Measurements from ENCODE around the gene RXFP4.

Gene RXFP4

DNA sequence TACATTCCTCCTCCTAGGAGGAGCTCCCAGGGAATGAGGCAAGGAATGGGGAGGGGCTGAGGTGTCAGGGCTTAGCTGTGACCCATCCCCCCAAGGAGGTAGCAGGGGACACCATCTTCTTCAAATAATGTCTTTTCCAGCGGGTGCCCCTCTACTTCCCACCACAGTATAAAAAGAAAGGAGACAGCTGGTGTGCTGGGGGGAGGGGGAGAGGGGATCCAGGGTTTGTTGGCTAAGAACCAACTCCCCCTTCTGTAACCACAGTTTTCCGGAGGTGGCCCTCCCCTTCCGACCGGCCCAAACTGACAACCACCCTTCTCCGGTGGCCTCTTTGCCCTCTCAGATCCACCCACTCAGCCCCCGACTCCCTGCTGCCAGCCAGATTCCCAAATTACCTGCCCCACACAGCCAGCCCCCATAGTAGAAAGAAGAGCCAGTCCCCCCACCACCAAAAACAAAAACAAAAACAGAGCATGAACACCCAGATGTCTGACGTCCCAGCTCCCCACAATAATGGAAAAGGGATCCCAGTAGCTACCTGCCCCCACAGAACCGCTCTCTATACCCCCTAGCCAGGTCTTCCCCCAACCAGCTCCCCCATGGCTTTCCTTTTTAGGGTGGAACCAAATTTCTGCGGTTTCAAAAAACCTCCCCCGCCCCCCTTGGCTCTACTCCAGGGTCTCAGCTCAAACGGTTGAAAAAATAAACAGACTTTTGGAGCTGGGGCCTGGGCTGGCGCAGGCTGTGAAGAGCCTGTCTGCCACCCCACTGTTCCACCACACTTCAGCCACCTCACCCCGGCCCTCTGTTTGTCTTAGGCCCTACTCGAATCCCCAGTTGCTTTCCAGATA, 34.8 kb downstream of the RXFP4 start:
- Histone ChIP-seq H3K9ac (ENCODE audit: low read depth, low read length, poor library complexity) (no peak overlapping the region), H3K27me3 (ENCODE audit: control insufficient read depth in 3 of 3, insufficient read depth in 3 of 3, low read depth in 1 of 3, low read length in 3 of 3) (no peaks in the 10 kb centered on the region), H3K36me3 (replicated peaks in 1 of 2; ENCODE audit: control insufficient read depth in 2 of 2, insufficient read depth in 2 of 2, low read length in 2 of 2) (peaks cover 0 to 21% of the 10 kb centered on the region in 2 donors), H3K14ac (ENCODE audit: low read length) (no peak overlapping the region), H3K4ac (ENCODE audit: low read length) (no peak overlapping the region), H3K4me1 (ENCODE audit: control insufficient read depth in 2 of 2, insufficient read depth in 1 of 2, low read depth in 1 of 2, low read length in 2 of 2) (peaks cover 31 to 37% of the 10 kb centered on the region in 2 donors), H3K4me3 (ENCODE audit: low read length in 2 of 2) (peak overlapping the region; percentile 75 to 95), H3K27ac (replicated peaks; ENCODE audit: low read length) (peak overlapping the region; percentile 89), H2BK5ac (ENCODE audit: low read length) (peak overlapping the region; percentile 95), H3K18ac (ENCODE audit: low read length) (peak overlapping the region; percentile 38), H3K4me2 (ENCODE audit: insufficient read depth, low read length, poor library complexity, severe bottlenecking) (peak overlapping the region; percentile 81), H2BK15ac (ENCODE audit: low read length) (no peak overlapping the region), H2AK5ac (ENCODE audit: low read depth, low read length) (no peak overlapping the region), H2AFZ (ENCODE audit: low read length) (no peak overlapping the region), H4K8ac (ENCODE audit: low read depth, low read length) (no peak overlapping the region), H3K9me3 (replicated peaks in 1 of 2; ENCODE audit: control insufficient read depth in 2 of 2, insufficient read depth in 1 of 2, low read depth in 1 of 2, low read length in 2 of 2) (no peaks in the 10 kb centered on the region), H4K91ac (ENCODE audit: low read depth, low read length, poor library complexity) (no peak overlapping the region), H2BK120ac (ENCODE audit: low read depth, low read length) (peak overlapping the region; percentile 48), H3K79me1 (ENCODE audit: low read depth, low read length) (peaks cover 6% of the 10 kb centered on the region), H3K23ac (ENCODE audit: low read depth, low read length, poor library complexity) (no peak overlapping the region), H2BK12ac (ENCODE audit: low read length) (no peak overlapping the region)
- no peak for DNase-seq (ENCODE audit: low spot score)
- WGBS, 2 donors (ENCODE audit: extremely low coverage in 2 of 2, insufficient read length in 2 of 2, insufficient replicate concordance in 1 of 2): no CpG with 5 or more reads among the region's 14 CpGs

DNA sequence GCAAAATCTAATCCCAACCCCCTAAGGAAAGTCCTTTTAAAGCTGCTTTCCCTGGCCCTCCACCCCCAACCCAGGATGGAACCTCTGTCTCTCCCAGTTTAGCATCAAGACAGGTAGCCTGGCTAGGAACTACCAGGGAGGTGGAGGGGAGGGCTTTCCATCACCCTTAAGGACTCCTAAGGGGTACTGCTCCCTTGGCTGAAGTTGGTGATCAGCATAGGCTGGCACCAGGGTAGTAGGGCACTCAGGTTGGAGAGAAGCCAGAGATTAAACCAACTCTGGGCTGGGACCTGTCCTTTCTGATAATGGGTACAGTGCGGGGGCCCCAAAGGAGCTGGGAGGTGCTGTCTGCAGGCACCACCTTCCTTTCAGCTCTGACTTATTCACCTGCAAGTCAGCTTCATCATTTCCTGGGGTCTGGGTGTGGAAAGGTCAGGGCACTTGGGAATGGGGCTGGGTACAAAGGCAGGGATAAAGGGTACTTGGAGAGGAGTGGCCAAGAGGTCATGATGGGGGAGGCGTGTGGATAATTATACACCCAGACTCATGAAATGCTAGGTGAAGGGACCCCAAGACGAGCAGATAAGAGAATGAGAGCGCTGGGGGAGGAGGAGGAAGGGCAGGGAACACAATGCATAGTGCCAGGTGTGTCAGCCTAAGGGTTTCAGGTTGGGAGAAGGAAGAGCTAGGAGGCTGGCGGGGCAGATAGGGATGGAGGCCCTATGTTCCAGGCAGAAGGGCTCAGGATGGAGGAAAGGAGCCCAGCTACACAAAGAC, 35.7 kb downstream of the RXFP4 start:
- Histone ChIP-seq H3K4me2 (ENCODE audit: insufficient read depth, low read length, poor library complexity, severe bottlenecking) (peak overlapping the region; percentile 81), H2BK120ac (ENCODE audit: low read depth, low read length) (peak overlapping the region; percentile 92), H3K36me3 (replicated peaks in 1 of 2; ENCODE audit: control insufficient read depth in 2 of 2, insufficient read depth in 2 of 2, low read length in 2 of 2) (peaks cover 0 to 21% of the 10 kb centered on the region in 2 donors), H4K8ac (ENCODE audit: low read depth, low read length) (no peak overlapping the region), H2AK5ac (ENCODE audit: low read depth, low read length) (peak overlapping the region; percentile 66), H3K9me3 (replicated peaks in 1 of 2; ENCODE audit: control insufficient read depth in 2 of 2, insufficient read depth in 1 of 2, low read depth in 1 of 2, low read length in 2 of 2) (no peaks in the 10 kb centered on the region), H3K18ac (ENCODE audit: low read length) (peak overlapping the region; percentile 99), H2BK12ac (ENCODE audit: low read length) (peak overlapping the region; percentile 85), H3K4me1 (ENCODE audit: control insufficient read depth in 2 of 2, insufficient read depth in 1 of 2, low read depth in 1 of 2, low read length in 2 of 2) (peaks cover 31 to 37% of the 10 kb centered on the region in 2 donors), H2BK5ac (ENCODE audit: low read length) (peak overlapping the region; percentile 95), H3K14ac (ENCODE audit: low read length) (peak overlapping the region; percentile 95), H3K23ac (ENCODE audit: low read depth, low read length, poor library complexity) (peak overlapping the region; percentile 38), H3K79me1 (ENCODE audit: low read depth, low read length) (peaks cover 4% of the 10 kb centered on the region), H3K27ac (replicated peaks; ENCODE audit: low read length) (peak overlapping the region; percentile 89), H2AFZ (ENCODE audit: low read length) (peak overlapping the region; percentile 88), H3K4me3 (ENCODE audit: low read length in 2 of 2) (peak overlapping the region; percentile 75 to 95), H3K9ac (ENCODE audit: low read depth, low read length, poor library complexity) (peak overlapping the region; percentile 95), H3K27me3 (ENCODE audit: control insufficient read depth in 3 of 3, insufficient read depth in 3 of 3, low read depth in 1 of 3, low read length in 3 of 3) (no peaks in the 10 kb centered on the region), H2BK15ac (ENCODE audit: low read length) (no peak overlapping the region), H4K91ac (ENCODE audit: low read depth, low read length, poor library complexity) (no peak overlapping the region), H3K4ac (ENCODE audit: low read length) (no peak overlapping the region)
- WGBS, 2 donors (ENCODE audit: extremely low coverage in 2 of 2, insufficient read length in 2 of 2, insufficient replicate concordance in 1 of 2): no CpG with 5 or more reads among the region's 5 CpGs
- no peak for DNase-seq (ENCODE audit: low spot score)

DNA sequence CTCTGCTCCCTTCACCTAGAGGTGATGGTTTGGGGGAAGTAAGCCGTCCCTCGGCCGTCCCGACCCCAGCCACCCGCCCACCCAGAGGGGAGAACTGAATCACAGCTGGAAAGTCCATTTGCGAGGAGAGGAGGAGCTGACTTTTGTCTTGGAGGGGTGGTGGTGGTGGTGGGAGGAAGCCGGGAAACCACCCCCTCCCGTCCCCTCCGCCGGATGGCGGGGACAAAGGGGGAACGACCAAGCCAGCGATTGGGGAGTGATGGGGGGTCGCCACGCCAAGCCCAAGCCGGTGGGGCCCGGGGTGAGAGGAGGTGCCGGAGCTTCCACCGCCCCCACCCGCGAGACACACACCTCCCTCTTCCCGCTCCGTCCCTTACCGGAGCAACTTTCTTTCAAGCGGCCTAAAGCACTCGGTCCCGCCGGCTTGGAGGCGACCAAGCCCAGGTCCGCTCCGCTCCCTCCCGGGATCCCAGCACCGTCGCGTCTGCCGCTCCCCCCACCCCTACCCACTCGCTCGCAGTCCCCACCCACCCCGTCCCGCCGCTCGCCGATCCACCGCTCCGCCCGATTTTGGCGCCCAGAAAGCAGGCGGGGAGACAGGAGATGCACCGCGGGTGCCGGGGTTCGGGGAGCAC, 36.4 kb downstream of the RXFP4 start:
- Histone ChIP-seq H3K79me1 (ENCODE audit: low read depth, low read length) (peaks cover 2% of the 10 kb centered on the region), H3K4ac (ENCODE audit: low read length) (peak overlapping the region; percentile 59), H3K4me1 (ENCODE audit: control insufficient read depth in 2 of 2, insufficient read depth in 1 of 2, low read depth in 1 of 2, low read length in 2 of 2) (peaks cover 31 to 36% of the 10 kb centered on the region in 2 donors), H3K27me3 (ENCODE audit: control insufficient read depth in 3 of 3, insufficient read depth in 3 of 3, low read depth in 1 of 3, low read length in 3 of 3) (no peaks in the 10 kb centered on the region), H2BK120ac (ENCODE audit: low read depth, low read length) (peak overlapping the region; percentile 92), H2AK5ac (ENCODE audit: low read depth, low read length) (peak overlapping the region; percentile 66), H3K9me3 (replicated peaks in 1 of 2; ENCODE audit: control insufficient read depth in 2 of 2, insufficient read depth in 1 of 2, low read depth in 1 of 2, low read length in 2 of 2) (no peaks in the 10 kb centered on the region), H2BK5ac (ENCODE audit: low read length) (peak overlapping the region; percentile 95), H3K23ac (ENCODE audit: low read depth, low read length, poor library complexity) (peak overlapping the region; percentile 75), H4K8ac (ENCODE audit: low read depth, low read length) (no peak overlapping the region), H3K36me3 (replicated peaks in 1 of 2; ENCODE audit: control insufficient read depth in 2 of 2, insufficient read depth in 2 of 2, low read length in 2 of 2) (peaks cover 0 to 14% of the 10 kb centered on the region in 2 donors), H3K18ac (ENCODE audit: low read length) (peak overlapping the region; percentile 99), H3K9ac (ENCODE audit: low read depth, low read length, poor library complexity) (peak overlapping the region; percentile 95), H3K14ac (ENCODE audit: low read length) (peak overlapping the region; percentile 95), H3K4me3 (ENCODE audit: low read length in 2 of 2) (peak overlapping the region; percentile 75 to 95), H4K91ac (ENCODE audit: low read depth, low read length, poor library complexity) (peak overlapping the region; percentile 8), H2AFZ (ENCODE audit: low read length) (peak overlapping the region; percentile 88), H2BK15ac (ENCODE audit: low read length) (peak overlapping the region; percentile 86), H3K4me2 (ENCODE audit: insufficient read depth, low read length, poor library complexity, severe bottlenecking) (peak overlapping the region; percentile 81), H2BK12ac (ENCODE audit: low read length) (peak overlapping the region; percentile 35), H3K27ac (replicated peaks; ENCODE audit: low read length) (peak overlapping the region; percentile 89)
- no CpG with 5 or more reads among the region's 52 CpGs for WGBS, 2 donors (ENCODE audit: extremely low coverage in 2 of 2, insufficient read length in 2 of 2, insufficient replicate concordance in 1 of 2)
- no peak for DNase-seq (ENCODE audit: low spot score)

All from neuronal stem cell (in vitro differentiated cells).